ENCODE measurements around the gene DOP1B. TPM values are rescaled to one million over a fixed set of nuclear protein-coding genes. Genes with fewer than 3 reads are reported as not detected.
A peak's percentile ranks its signal among the peaks of the same experiment; 100 is the strongest.

DOP1B gene
- total and polyA plus RNA-seq, 10 of the 15 experiments (the other 5 are each of a cell fraction or from before 2014, with no cell fraction given): 1.2 to 12.2 (median 4.3) TPM

DNA sequence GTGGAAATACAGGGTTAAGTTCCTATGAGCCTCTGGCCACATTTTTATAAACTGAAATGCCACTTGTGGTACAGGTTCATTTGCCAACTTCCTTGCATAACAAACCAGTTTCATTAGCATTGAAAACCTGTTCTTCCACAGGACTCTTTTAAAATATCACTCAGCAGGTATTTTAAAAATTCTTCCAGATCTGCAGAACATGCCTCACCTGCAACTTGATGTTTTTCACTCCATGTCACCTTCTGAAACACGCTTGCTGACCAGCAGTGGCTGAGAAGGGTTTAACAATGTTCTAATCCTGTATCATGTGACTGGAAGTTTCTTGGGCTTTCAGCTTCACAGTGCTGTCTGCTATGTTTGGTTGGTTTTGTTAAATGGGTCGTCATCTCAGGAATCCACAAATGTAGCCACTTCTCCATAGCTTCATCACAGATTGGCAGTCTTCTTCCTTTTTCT lies 39.3 kb upstream of the DOP1B start (continued):
- TF ChIP-seq RUNX3 (IDR thresholded peaks at IDR 0.05; ENCODE audit: low read length) (no peak), MEF2A (IDR thresholded peaks at IDR 0.05; ENCODE audit: insufficient read depth, low read depth, low read length) (no peak), SMAD1 (IDR thresholded peaks at IDR 0.05; ENCODE audit: low read depth, partially characterized antibody) (no peak), BHLHE40 (IDR thresholded peaks at IDR 0.05; ENCODE audit: borderline replicate concordance in 1 of 2, low read depth in 2 of 2, low read length in 1 of 2) (no peak), ZBED1 (IDR thresholded peaks at IDR 0.05; ENCODE audit: borderline replicate concordance) (no peak), NRF1 (conservative IDR thresholded peaks at IDR 0.05; ENCODE audit: low read depth, low read length) (no peak), NR2C2 (IDR thresholded peaks at IDR 0.05; ENCODE audit: borderline replicate concordance, control insufficient read depth, insufficient read length, low read depth) (no peak)
- TF ChIP-seq, protein P1, sequence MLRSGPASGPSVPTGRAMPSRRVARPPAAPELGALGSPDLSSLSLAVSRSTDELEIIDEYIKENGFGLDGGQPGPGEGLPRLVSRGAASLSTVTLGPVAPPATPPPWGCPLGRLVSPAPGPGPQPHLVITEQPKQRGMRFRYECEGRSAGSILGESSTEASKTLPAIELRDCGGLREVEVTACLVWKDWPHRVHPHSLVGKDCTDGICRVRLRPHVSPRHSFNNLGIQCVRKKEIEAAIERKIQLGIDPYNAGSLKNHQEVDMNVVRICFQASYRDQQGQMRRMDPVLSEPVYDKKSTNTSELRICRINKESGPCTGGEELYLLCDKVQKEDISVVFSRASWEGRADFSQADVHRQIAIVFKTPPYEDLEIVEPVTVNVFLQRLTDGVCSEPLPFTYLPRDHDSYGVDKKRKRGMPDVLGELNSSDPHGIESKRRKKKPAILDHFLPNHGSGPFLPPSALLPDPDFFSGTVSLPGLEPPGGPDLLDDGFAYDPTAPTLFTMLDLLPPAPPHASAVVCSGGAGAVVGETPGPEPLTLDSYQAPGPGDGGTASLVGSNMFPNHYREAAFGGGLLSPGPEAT (IDR thresholded peaks at IDR 0.05; ENCODE audit: low read depth): no peak

DNA sequence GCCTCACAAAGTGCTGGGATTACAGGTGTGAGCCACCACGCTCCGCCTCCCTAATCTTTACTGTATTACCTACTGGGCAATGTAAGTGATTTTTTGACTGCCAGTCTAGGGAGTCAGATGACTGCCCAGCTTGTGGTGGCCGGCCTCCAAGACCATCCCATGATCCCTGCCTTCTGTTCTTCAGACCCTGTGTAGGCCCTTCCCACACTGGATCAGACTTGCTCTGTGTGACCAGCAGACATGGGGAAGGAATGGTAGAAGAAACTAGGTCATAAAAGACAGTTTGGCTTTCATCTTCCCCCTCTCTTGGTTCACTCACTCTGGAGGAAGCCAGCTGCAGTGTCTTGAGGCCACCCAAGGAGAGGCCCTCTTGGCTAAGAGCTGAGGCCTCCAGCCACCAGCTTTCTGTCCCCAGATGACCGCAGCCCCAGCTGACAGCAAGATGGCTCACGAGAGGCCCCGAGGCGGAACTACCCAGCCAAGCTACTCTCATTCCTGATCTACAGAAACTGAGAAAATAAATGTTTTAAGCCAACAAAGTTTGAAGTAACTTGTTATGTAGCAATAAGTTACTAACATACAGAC lies 36.2 kb upstream of the DOP1B start:
- SMC1A ChIA-PET (ENCODE audit: uncharacterized antibody, unreplicated experiment): no interaction called here
- no peak overlapping the region for H2AFZ ChIP-seq (ENCODE audit: control insufficient read depth, low read depth, low read length)
- H3K27me3 ChIP-seq (replicated peaks in 1 of 2; ENCODE audit: control insufficient read depth in 2 of 2, insufficient read depth in 2 of 2, low read length in 1 of 2): no peaks in the 10 kb centered on the region
- no peak overlapping the region for H3K4me2 ChIP-seq (ENCODE audit: control insufficient read depth, insufficient read depth)
- no peak overlapping the region for H3K4me3 ChIP-seq
- no peaks in the 10 kb centered on the region; the same call in 1 of the 2 replicates for H3K4me1 ChIP-seq (ENCODE audit: control insufficient read depth, insufficient read depth, low read length)
- no TSS peak for BruUV-seq (replicated peaks)
- DNase-seq (ENCODE audit: low read depth, low spot score) (no peak), ATAC-seq (peak; percentile 50), FAIRE-seq (no peak)
- H3K27ac ChIP-seq (ENCODE audit: control insufficient read depth, insufficient read depth): no peak overlapping the region
- intact Hi-C loops (cut with micrococcal nuclease; ENCODE audit: unreplicated experiment) (no loop called here), in situ Hi-C loops (cut with MboI) (no loop called here)
- H3K9ac ChIP-seq (ENCODE audit: control insufficient read depth, insufficient read depth, low read length): no peak overlapping the region
- no peaks in the 10 kb centered on the region for H4K20me1 ChIP-seq (ENCODE audit: control insufficient read depth, insufficient read depth)
- no peaks in the 10 kb centered on the region for H3K9me3 ChIP-seq (replicated peaks; ENCODE audit: control insufficient read depth, insufficient read depth, low read length)
- no peaks in the 10 kb centered on the region for H3K79me2 ChIP-seq (ENCODE audit: control insufficient read depth, insufficient read depth, low read length)
- RAD21 ChIA-PET (ENCODE audit: unreplicated experiment): no interaction called here
- POLR2A ChIA-PET: interaction anchor here (0.6 kb wide), 1 partner anchor 73 kb away, joined by 5 read pairs; no protein-coding TSS in a partner anchor
- CTCF ChIA-PET: no interaction called here
- H3K36me3 ChIP-seq (ENCODE audit: control insufficient read depth in 2 of 2, insufficient read depth in 2 of 2, low read length in 1 of 2): no peaks in the 10 kb centered on the region
- WGBS (ENCODE audit: insufficient coverage, insufficient replicate concordance, low lambda C conversion rate, missing lambda C conversion rate): 79% methylated on average over 7 of the region's 7 CpGs
- no peak for TF ChIP-seq MEF2B (IDR thresholded peaks at IDR 0.05; ENCODE audit: partially characterized antibody, poor library complexity, severe bottlenecking)
- TF ChIP-seq, protein P2, sequence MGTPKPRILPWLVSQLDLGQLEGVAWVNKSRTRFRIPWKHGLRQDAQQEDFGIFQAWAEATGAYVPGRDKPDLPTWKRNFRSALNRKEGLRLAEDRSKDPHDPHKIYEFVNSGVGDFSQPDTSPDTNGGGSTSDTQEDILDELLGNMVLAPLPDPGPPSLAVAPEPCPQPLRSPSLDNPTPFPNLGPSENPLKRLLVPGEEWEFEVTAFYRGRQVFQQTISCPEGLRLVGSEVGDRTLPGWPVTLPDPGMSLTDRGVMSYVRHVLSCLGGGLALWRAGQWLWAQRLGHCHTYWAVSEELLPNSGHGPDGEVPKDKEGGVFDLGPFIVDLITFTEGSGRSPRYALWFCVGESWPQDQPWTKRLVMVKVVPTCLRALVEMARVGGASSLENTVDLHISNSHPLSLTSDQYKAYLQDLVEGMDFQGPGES (IDR thresholded peaks at IDR 0.05): no peak
- TF ChIP-seq TCF12 (IDR thresholded peaks at IDR 0.05; ENCODE audit: low read depth, low read length): no peak
- no peak for TF ChIP-seq JUND (IDR thresholded peaks at IDR 0.05; ENCODE audit: low read depth, low read length)
- TF ChIP-seq SUPT20H (IDR thresholded peaks at IDR 0.05; ENCODE audit: borderline replicate concordance, control insufficient read depth, low read depth, low read length): no peak
- 0 out of 2 replicates have a peak, but pooled peaks have one; percentile 21 for TF ChIP-seq RUNX3 (IDR thresholded peaks at IDR 0.05; ENCODE audit: low read length)
- TF ChIP-seq, protein P3, sequence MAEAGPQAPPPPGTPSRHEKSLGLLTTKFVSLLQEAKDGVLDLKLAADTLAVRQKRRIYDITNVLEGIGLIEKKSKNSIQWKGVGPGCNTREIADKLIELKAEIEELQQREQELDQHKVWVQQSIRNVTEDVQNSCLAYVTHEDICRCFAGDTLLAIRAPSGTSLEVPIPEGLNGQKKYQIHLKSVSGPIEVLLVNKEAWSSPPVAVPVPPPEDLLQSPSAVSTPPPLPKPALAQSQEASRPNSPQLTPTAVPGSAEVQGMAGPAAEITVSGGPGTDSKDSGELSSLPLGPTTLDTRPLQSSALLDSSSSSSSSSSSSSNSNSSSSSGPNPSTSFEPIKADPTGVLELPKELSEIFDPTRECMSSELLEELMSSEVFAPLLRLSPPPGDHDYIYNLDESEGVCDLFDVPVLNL (IDR thresholded peaks at IDR 0.05; ENCODE audit: low read depth, low read length): no peak
- TF ChIP-seq, protein P4, sequence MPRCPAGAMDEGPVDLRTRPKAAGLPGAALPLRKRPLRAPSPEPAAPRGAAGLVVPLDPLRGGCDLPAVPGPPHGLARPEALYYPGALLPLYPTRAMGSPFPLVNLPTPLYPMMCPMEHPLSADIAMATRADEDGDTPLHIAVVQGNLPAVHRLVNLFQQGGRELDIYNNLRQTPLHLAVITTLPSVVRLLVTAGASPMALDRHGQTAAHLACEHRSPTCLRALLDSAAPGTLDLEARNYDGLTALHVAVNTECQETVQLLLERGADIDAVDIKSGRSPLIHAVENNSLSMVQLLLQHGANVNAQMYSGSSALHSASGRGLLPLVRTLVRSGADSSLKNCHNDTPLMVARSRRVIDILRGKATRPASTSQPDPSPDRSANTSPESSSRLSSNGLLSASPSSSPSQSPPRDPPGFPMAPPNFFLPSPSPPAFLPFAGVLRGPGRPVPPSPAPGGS (IDR thresholded peaks at IDR 0.05; ENCODE audit: borderline replicate concordance, insufficient read depth, low read depth, low read length, poor library complexity, severe bottlenecking): no peak
- TF ChIP-seq BHLHE40 (IDR thresholded peaks at IDR 0.05; ENCODE audit: borderline replicate concordance in 1 of 2, low read depth in 2 of 2, low read length in 1 of 2): 0 out of 4 replicates have a peak, but pooled peaks of 1 of the 2 experiments have one; percentile 20
- TF ChIP-seq SUZ12 (IDR thresholded peaks at IDR 0.05; ENCODE audit: unreplicated experiment): no peak
- TF ChIP-seq STAT1 (conservative IDR thresholded peaks at IDR 0.05): no peak
